Adrenal gland (tissue), 5 donors: ENCODE results near the gene BRMS1.

Experiments used
- CTCF ChIP-seq, 6 experiments: fragments of 450-650 bp in 4 of 6; fragments of 200-600 bp in 2 of 6; sonication (generic) in 1 of 6; IDR thresholded peaks; 1 replicate in 5 of 6; 2 replicates in 1 of 6; pipeline versions ENCODE4 v1.5.1 to v1.8.0; 2016 to 2021; ENCODE audit warnings: antibody characterized with exemption in 6 of 6, mild to moderate bottlenecking in 2 of 6, moderate library complexity in 1 of 6
- POLR2A ChIP-seq, 2 donors: fragments of 450-650 bp; IDR thresholded peaks; one replicate each; pipeline ENCODE4 v1.6.1; 2017; ENCODE audit warnings: antibody characterized with exemption in 2 of 2, mild to moderate bottlenecking in 2 of 2, moderate library complexity in 1 of 2
- donor health status: DM: no; HTN: no; CAD: no.

- TF ChIP-seq POLR2A (IDR thresholded peaks at IDR 0.05) (no peak), CTCF (IDR thresholded peaks at IDR 0.05) (no peak)
Measured at GRCh38 chr11:66317322-66317722, 27.6 kb downstream of the BRMS1 start.
